Keratinocyte (primary cell): Measurements from ENCODE around the gene KCNH1. TPM values are rescaled to one million over a fixed set of nuclear protein-coding genes. Genes with fewer than 3 reads are reported as not detected.

Experiments
- DNase-seq: peaks from one replicate; pipeline ENCODE4 v3.0.0-alpha.2; 2011; ENCODE audit warnings: low read depth, missing footprints, low spot score
- FAIRE-seq: peaks from 2 replicates; lab custom pipeline; 2011; peaks lifted over from hg19 to GRCh38; lab: Jason Lieb, UNC
- H2AFZ ChIP-seq: 2 replicates; pipeline ENCODE4 v1.6.0; 2012; ENCODE audit warnings: low read length, control low read depth, inconsistent platforms; ENCODE audit not compliant: control insufficient read depth
- H3K27ac ChIP-seq: 2 replicates; pipeline ENCODE4 v1.5.1; 2011; ENCODE audit warnings: low read length; ENCODE audit not compliant: control insufficient read depth, insufficient read depth
- H3K27me3 ChIP-seq: 3 replicates; pipeline ENCODE4 v1.6.0; 2011; ENCODE audit warnings: low read length; ENCODE audit not compliant: control insufficient read depth, insufficient read depth; ENCODE audit errors: extremely low read depth
- H3K36me3 ChIP-seq, 2 experiments: 2 replicates in 1 of 2; 3 replicates in 1 of 2; pipeline ENCODE4 v1.5.1; 2011; ENCODE audit warnings: low read length in 2 of 2, mild to moderate bottlenecking in 1 of 2; ENCODE audit not compliant: control insufficient read depth in 2 of 2, insufficient read depth in 2 of 2; ENCODE audit errors: extremely low read depth in 1 of 2
- H3K4me1 ChIP-seq: 3 replicates; pipeline ENCODE4 v1.5.1; 2011; ENCODE audit warnings: low read length; ENCODE audit not compliant: control insufficient read depth, insufficient read depth; ENCODE audit errors: extremely low read depth
- H3K4me2 ChIP-seq: 3 replicates; pipeline ENCODE4 v1.6.0; 2011; ENCODE audit warnings: low read depth, low read length; ENCODE audit not compliant: control insufficient read depth, insufficient read depth; ENCODE audit errors: extremely low read depth
- H3K4me3 ChIP-seq, 3 experiments: fragments of 200-600 bp in 1 of 3; sonication (generic) in 1 of 3; 2 replicates in 2 of 3; 3 replicates in 1 of 3; pipeline ENCODE4 v1.5.1; 2011 to 2016; ENCODE audit warnings: low read length in 3 of 3, mild to moderate bottlenecking in 3 of 3, control low read depth in 2 of 3, inconsistent platforms in 1 of 3, low read depth in 1 of 3, mixed read lengths in 1 of 3, mixed run types in 1 of 3, moderate library complexity in 1 of 3; ENCODE audit not compliant: control insufficient read depth in 2 of 3, insufficient read depth in 2 of 3; ENCODE audit errors: extremely low read depth in 1 of 3
- H3K79me2 ChIP-seq: 2 replicates; pipeline ENCODE4 v1.6.0; 2012; ENCODE audit warnings: low read length; ENCODE audit not compliant: control insufficient read depth, insufficient read depth
- H3K9ac ChIP-seq: 3 replicates; pipeline ENCODE4 v1.6.0; 2011; ENCODE audit warnings: low read length; ENCODE audit not compliant: control insufficient read depth, insufficient read depth; ENCODE audit errors: extremely low read depth
- H3K9me1 ChIP-seq: 3 replicates; pipeline ENCODE4 v1.6.0; 2011; ENCODE audit warnings: low read length; ENCODE audit not compliant: control insufficient read depth, insufficient read depth; ENCODE audit errors: extremely low read depth
- H3K9me3 ChIP-seq: 2 replicates; pipeline ENCODE4 v1.5.1; 2012; ENCODE audit warnings: low read depth, low read length; ENCODE audit not compliant: control insufficient read depth
- H4K20me1 ChIP-seq: 3 replicates; pipeline ENCODE4 v1.6.0; 2011; ENCODE audit warnings: low read length; ENCODE audit not compliant: control insufficient read depth, insufficient read depth; ENCODE audit errors: extremely low read depth
- CTCF ChIP-seq, 3 experiments: IDR thresholded peaks in 1 of 3; conservative IDR thresholded peaks in 1 of 3; optimal IDR thresholded peaks in 1 of 3; 2 replicates in 2 of 3; 3 replicates in 1 of 3; pipeline versions ENCODE3 to v1.5.1; 2011; ENCODE audit warnings: low read length in 3 of 3, mild to moderate bottlenecking in 3 of 3, moderate library complexity in 2 of 3, control low read depth in 1 of 3, inconsistent platforms in 1 of 3; ENCODE audit not compliant: insufficient read depth in 2 of 3; ENCODE audit errors: extremely low read depth in 1 of 3
- EZH2 ChIP-seq: IDR thresholded peaks from one replicate; pipeline ENCODE4 v1.6.1; 2012; ENCODE audit warnings: inconsistent platforms, mild to moderate bottlenecking, low read length, moderate library complexity
- dilution Hi-C: fragments of 300-500 bp; cut with MboI; formaldehyde crosslinking; loops from one replicate; pipeline ENCODE4 v1.7.0; 2020; ENCODE audit warnings: low sequenced_read_pairs; ENCODE audit not compliant: extremely low pct_ligation_motif_present
- polyA plus RNA-seq, 5 experiments: library from polyadenylated mRNA; depleted of rRNA in 3 of 5; stranded (reverse) in 3 of 5; stranded (forward) in 1 of 5; unstranded in 1 of 5; fragments of >200 nt; gene quantifications; 1 replicate in 1 of 5; 2 replicates in 3 of 5; 3 replicates in 1 of 5; pipeline versions ENCODE4 v1.2.1 to v1.2.3, GENCODE V29; 2011 to 2012; ENCODE audit warnings: missing spikeins in 2 of 5, low read depth in 1 of 5, low replicate concordance in 1 of 5

The KCNH1 gene
- polyA plus RNA-seq, 1 donor (not counting 4 experiments of a cell fraction or from before 2014, with no cell fraction given), result not detected

DNA sequence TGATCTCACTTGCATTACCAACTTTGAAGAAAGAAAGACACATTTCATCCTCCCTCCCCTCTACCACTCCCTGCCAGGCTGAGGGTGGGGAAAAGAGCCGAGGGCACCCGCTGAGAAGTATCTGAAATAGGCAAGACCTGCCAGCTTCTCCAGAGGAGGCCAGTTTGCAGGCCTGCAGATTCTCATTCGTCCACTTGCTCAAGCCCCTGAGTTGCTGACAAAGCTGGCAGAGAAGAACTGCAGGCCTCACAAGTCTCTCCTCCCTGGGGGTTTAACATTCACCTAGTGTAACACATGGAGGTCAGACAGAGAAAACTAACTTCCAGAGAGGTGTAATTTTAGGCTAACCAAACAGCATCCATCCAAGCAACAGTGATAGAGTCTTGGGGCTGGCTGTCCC, 428.9 kb downstream of the KCNH1 start:
- no peak for DNase-seq
- no peaks in the 10 kb centered on the region for H3K9me3 ChIP-seq
- no peak overlapping the region for H3K9ac ChIP-seq
- no peak overlapping the region for H3K4me2 ChIP-seq
- H3K27ac ChIP-seq, result no peak overlapping the region
- no peaks in the 10 kb centered on the region for H3K4me1 ChIP-seq
- no peaks in the 10 kb centered on the region for H3K36me3 ChIP-seq
- no peaks in the 10 kb centered on the region for H3K27me3 ChIP-seq
- dilution Hi-C loops, result no loop called here
- no peak for FAIRE-seq
- TF ChIP-seq EZH2, result no peak
- TF ChIP-seq CTCF (optimal IDR thresholded peaks at IDR 0.05 in 1 of 3, IDR thresholded peaks at IDR 0.05 in 1 of 3, conservative IDR thresholded peaks at IDR 0.05 in 1 of 3; ENCODE audit: extremely low read depth in 1 of 3, insufficient read depth in 2 of 3, low read length in 3 of 3), result no peak
- no peaks in the 10 kb centered on the region for H4K20me1 ChIP-seq
- no peak overlapping the region for H2AFZ ChIP-seq
- no peaks in the 10 kb centered on the region for H3K79me2 ChIP-seq
- H3K4me3 ChIP-seq, result no peak overlapping the region
- H3K9me1 ChIP-seq, result no peaks in the 10 kb centered on the region

DNA sequence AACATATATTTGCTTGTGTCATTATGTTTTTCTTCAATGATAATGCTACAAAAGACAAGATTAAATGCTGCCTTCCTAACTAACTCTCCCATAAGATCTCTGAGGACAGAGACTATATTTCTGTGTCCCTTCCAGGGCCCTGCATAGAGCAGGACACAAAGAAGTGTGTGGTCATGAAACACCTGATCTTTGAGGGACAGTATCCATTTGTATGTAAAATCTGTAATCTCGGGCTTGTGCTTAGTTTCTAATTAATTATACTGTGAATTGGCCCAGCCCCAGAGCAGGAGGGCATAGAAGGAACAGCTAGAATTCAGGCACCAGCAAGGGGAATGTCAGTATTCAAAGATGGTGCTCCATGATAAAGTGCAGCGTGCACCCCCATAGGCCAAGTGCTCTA, 430.4 kb downstream of the KCNH1 start:
- no peaks in the 10 kb centered on the region for H3K79me2 ChIP-seq
- H3K4me3 ChIP-seq, result no peak overlapping the region
- H3K9me1 ChIP-seq, result no peaks in the 10 kb centered on the region
- H3K36me3 ChIP-seq, result no peaks in the 10 kb centered on the region
- DNase-seq (no peak), FAIRE-seq (no peak)
- dilution Hi-C loops, result no loop called here
- H2AFZ ChIP-seq, result no peak overlapping the region
- H3K9ac ChIP-seq, result no peak overlapping the region
- no peaks in the 10 kb centered on the region for H3K27me3 ChIP-seq
- no peaks in the 10 kb centered on the region for H3K9me3 ChIP-seq
- no peak overlapping the region for H3K4me2 ChIP-seq
- no peaks in the 10 kb centered on the region for H3K4me1 ChIP-seq
- H4K20me1 ChIP-seq, result no peaks in the 10 kb centered on the region
- TF ChIP-seq CTCF (optimal IDR thresholded peaks at IDR 0.05 in 1 of 3, IDR thresholded peaks at IDR 0.05 in 1 of 3, conservative IDR thresholded peaks at IDR 0.05 in 1 of 3; ENCODE audit: extremely low read depth in 1 of 3, insufficient read depth in 2 of 3, low read length in 3 of 3), result no peak
- no peak for TF ChIP-seq EZH2
- H3K27ac ChIP-seq, result no peak overlapping the region
